ENCODE results near the gene MAML2.

MAML2 gene

GRCh38 chr11:96086111-96086510, 256.9 kb downstream of the MAML2 start:
- no peak for DNase-seq

GRCh38 chr11:96085319-96085930, 257.6 kb downstream of the MAML2 start:
- no peak for DNase-seq

- peak; percentile 16 for DNase-seq
Observed at GRCh38 chr11:96084610-96085318, 258.2 kb downstream of the MAML2 start.

- DNase-seq: no peak
Observed at GRCh38 chr11:96082936-96083335, 260.1 kb downstream of the MAML2 start.

- DNase-seq: no peak
Observed at GRCh38 chr11:96082002-96082899, 260.7 kb downstream of the MAML2 start.

- DNase-seq: no peak
Observed at GRCh38 chr11:96081561-96081960, 261.4 kb downstream of the MAML2 start.

- no peak for DNase-seq
Observed at GRCh38 chr11:96079691-96080090, 263.3 kb downstream of the MAML2 start.

- DNase-seq: no peak
Observed at GRCh38 chr11:96075532-96075959, 267.4 kb downstream of the MAML2 start.

- no peak for DNase-seq
Observed at GRCh38 chr11:96074551-96075310, 268.3 kb downstream of the MAML2 start.

- DNase-seq: no peak
Observed at GRCh38 chr11:96073536-96073935, 269.5 kb downstream of the MAML2 start.

- DNase-seq: no peak
Observed at GRCh38 chr11:96072592-96072991, 270.4 kb downstream of the MAML2 start.

GRCh38 chr11:96070453-96070852, 272.5 kb downstream of the MAML2 start:
- no peak for DNase-seq

GRCh38 chr11:96067160-96067559, 275.8 kb downstream of the MAML2 start:
- DNase-seq: no peak

GRCh38 chr11:96065379-96065778, 277.6 kb downstream of the MAML2 start:
- peak; percentile 41 for DNase-seq

- DNase-seq: no peak
Observed at GRCh38 chr11:96063886-96064285, 279.1 kb downstream of the MAML2 start.

- no peak for DNase-seq
Observed at GRCh38 chr11:96063053-96063452, 279.9 kb downstream of the MAML2 start.

GRCh38 chr11:96062134-96062533, 280.9 kb downstream of the MAML2 start:
- peak; percentile 58 for DNase-seq

- DNase-seq: no peak
Observed at GRCh38 chr11:96061730-96062129, 281.3 kb downstream of the MAML2 start.

- no peak for DNase-seq
Observed at GRCh38 chr11:96061069-96061468, 281.9 kb downstream of the MAML2 start.

GRCh38 chr11:96057502-96057901, 285.5 kb downstream of the MAML2 start:
- DNase-seq: no peak

- no peak for DNase-seq
Observed at GRCh38 chr11:96056576-96056975, 286.4 kb downstream of the MAML2 start.

GRCh38 chr11:96055706-96056387, 287.1 kb downstream of the MAML2 start:
- DNase-seq: peak; percentile 87
